HuH-7 (cell line): Measurements from ENCODE around the gene SORCS2.

Source experiments
- DNase-seq: peaks from one replicate; pipeline ENCODE4 v3.0.0; 2011; ENCODE audit warnings: low spot score

SORCS2 gene

GRCh38 chr4:7270121-7270520, 77.8 kb downstream of the SORCS2 start:
- DNase-seq: no peak

- no peak for DNase-seq
Measured at GRCh38 chr4:7272404-7272803, 80.1 kb downstream of the SORCS2 start.

- no peak for DNase-seq
Measured at GRCh38 chr4:7273738-7274297, 81.5 kb downstream of the SORCS2 start.

- DNase-seq: no peak
Measured at GRCh38 chr4:7275067-7275466, 82.7 kb downstream of the SORCS2 start.

- no peak for DNase-seq
Measured at GRCh38 chr4:7275490-7276154, 83.3 kb downstream of the SORCS2 start.

GRCh38 chr4:7276515-7276914, 84.2 kb downstream of the SORCS2 start:
- no peak for DNase-seq

GRCh38 chr4:7278071-7278765, 85.9 kb downstream of the SORCS2 start:
- DNase-seq: no peak

GRCh38 chr4:7278981-7279380, 86.6 kb downstream of the SORCS2 start:
- DNase-seq: no peak

GRCh38 chr4:7279902-7280301, 87.6 kb downstream of the SORCS2 start:
- no peak for DNase-seq

GRCh38 chr4:7280926-7281690, 88.8 kb downstream of the SORCS2 start:
- DNase-seq: no peak

GRCh38 chr4:7281691-7282665, 89.6 kb downstream of the SORCS2 start:
- DNase-seq: no peak

GRCh38 chr4:7282786-7283440, 90.6 kb downstream of the SORCS2 start:
- DNase-seq: no peak

GRCh38 chr4:7285244-7286094, 93.1 kb downstream of the SORCS2 start:
- DNase-seq: no peak

GRCh38 chr4:7286170-7286569, 93.8 kb downstream of the SORCS2 start:
- DNase-seq: no peak

GRCh38 chr4:7286798-7287197, 94.5 kb downstream of the SORCS2 start:
- no peak for DNase-seq

GRCh38 chr4:7287274-7287917, 95.1 kb downstream of the SORCS2 start:
- no peak for DNase-seq

- DNase-seq: no peak
Measured at GRCh38 chr4:7287918-7288280, 95.6 kb downstream of the SORCS2 start.

GRCh38 chr4:7288751-7289523, 96.6 kb downstream of the SORCS2 start:
- DNase-seq: no peak

GRCh38 chr4:7289589-7289988, 97.3 kb downstream of the SORCS2 start:
- DNase-seq: no peak
